DOHH2 (cell line): Measurements from ENCODE around the gene UBAC2.

ENCODE experiments used
- H3F3A ChIP-seq: fragments of 200-600 bp; sonication (generic), shearing (Covaris generic); 2 replicates; pipeline ENCODE4 v1.6.0; 2016; ENCODE audit warnings: antibody characterized with exemption, mild to moderate bottlenecking; ENCODE audit not compliant: control insufficient read depth, insufficient read depth
- H3K27ac ChIP-seq: fragments of 200-600 bp; sonication (generic); 2 replicates; pipeline ENCODE4 v1.5.1; 2014; ENCODE audit warnings: low read depth, mild to moderate bottlenecking, low read length, moderate library complexity
- H3K27me3 ChIP-seq: fragments of 200-600 bp; sonication (generic); 2 replicates; pipeline ENCODE4 v1.6.1; 2014; ENCODE audit warnings: mild to moderate bottlenecking, low read length, mixed read lengths; ENCODE audit not compliant: control insufficient read depth
- H3K36me3 ChIP-seq: fragments of 200-600 bp; sonication (generic); 2 replicates; pipeline ENCODE4 v1.6.1; 2014; ENCODE audit warnings: mild to moderate bottlenecking, low read length, moderate library complexity, mixed read lengths; ENCODE audit not compliant: control insufficient read depth
- H3K4me1 ChIP-seq: fragments of 200-600 bp; sonication (generic); 2 replicates; pipeline ENCODE4 v1.6.1; 2014; ENCODE audit warnings: mild to moderate bottlenecking, low read length, mixed read lengths; ENCODE audit not compliant: control insufficient read depth
- H3K4me2 ChIP-seq: fragments of 200-600 bp; sonication (generic); 2 replicates; pipeline ENCODE4 v1.6.0; 2014; ENCODE audit warnings: mild to moderate bottlenecking, low read length, moderate library complexity
- H3K4me3 ChIP-seq: fragments of 200-600 bp; sonication (generic); 2 replicates; pipeline ENCODE4 v1.5.1; 2014; ENCODE audit warnings: mild to moderate bottlenecking, low read length, mixed read lengths
- H3K79me2 ChIP-seq: fragments of 200-600 bp; sonication (generic); 2 replicates; pipeline ENCODE4 v1.6.1; 2014; ENCODE audit warnings: mild to moderate bottlenecking, low read length, mixed read lengths; ENCODE audit not compliant: control insufficient read depth
- H3K9me2 ChIP-seq: fragments of 200-600 bp; sonication (generic); replicated peaks from 2 replicates; pipeline ENCODE4 v1.6.1; 2014; ENCODE audit warnings: mild to moderate bottlenecking, low read length, mixed read lengths; ENCODE audit not compliant: control insufficient read depth
- H3K9me3 ChIP-seq: fragments of 200-600 bp; sonication (generic); 2 replicates; pipeline ENCODE4 v1.6.1; 2014; ENCODE audit warnings: antibody characterized with exemption, low read length, mixed read lengths; ENCODE audit not compliant: control insufficient read depth, insufficient read depth
- H4K20me1 ChIP-seq: fragments of 200-600 bp; sonication (generic); 2 replicates; pipeline ENCODE4 v1.6.0; 2014; ENCODE audit warnings: low read depth, mild to moderate bottlenecking, antibody characterized with exemption, low read length, moderate library complexity; ENCODE audit not compliant: control insufficient read depth, insufficient read depth
- EZH2phosphoT487 ChIP-seq: fragments of 200-600 bp; sonication (generic); IDR thresholded peaks from 2 replicates; pipeline ENCODE4 v1.6.1; 2017; ENCODE audit warnings: borderline replicate concordance, mild to moderate bottlenecking, antibody characterized with exemption, low read length, moderate library complexity, mixed read lengths
- TF ChIP-seq, protein P1 (sequence below): fragments of 200-600 bp; sonication (generic); IDR thresholded peaks from one replicate; pipeline ENCODE4 v1.5.1; 2014; ENCODE audit warnings: antibody characterized with exemption, mild to moderate bottlenecking, low read depth, low read length; ENCODE audit not compliant: poor library complexity, severe bottlenecking

UBAC2 gene

DNA sequence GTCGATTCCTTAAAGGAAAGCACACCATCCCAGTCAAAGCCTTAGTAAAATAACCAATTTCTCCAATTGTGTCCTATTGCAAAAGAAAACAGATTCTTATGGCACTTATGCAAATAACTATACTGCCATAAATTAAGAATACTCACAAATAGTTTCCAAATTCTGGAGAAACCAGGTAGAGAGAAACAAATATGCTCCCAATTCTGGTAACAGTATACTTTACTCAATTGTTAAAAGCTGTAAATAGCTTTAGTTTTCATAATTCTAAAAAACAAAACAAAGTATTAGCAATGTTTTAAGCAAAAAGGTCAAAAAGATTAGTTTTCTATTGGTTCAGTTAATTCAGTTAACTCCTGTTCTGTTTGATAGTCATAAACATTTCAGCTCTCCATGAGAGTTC, 18.2 kb upstream of the UBAC2 start:
- Histone ChIP-seq H3K4me1 (peaks cover 19% of the 10 kb centered on the region), H3F3A (no peaks in the 10 kb centered on the region), H3K4me3 (no peak overlapping the region), H3K4me2 (no peak overlapping the region), H3K9me3 (peaks cover 8% of the 10 kb centered on the region), H3K27ac (no peak overlapping the region), H4K20me1 (0 out of 2 replicates have a peak, but pooled peaks cover 3% of the 10 kb centered on the region), H3K36me3 (no peaks in the 10 kb centered on the region), H3K79me2 (no peaks in the 10 kb centered on the region), H3K27me3 (no peaks in the 10 kb centered on the region), H3K9me2 (no peaks in the 10 kb centered on the region)
- TF ChIP-seq, protein P1, sequence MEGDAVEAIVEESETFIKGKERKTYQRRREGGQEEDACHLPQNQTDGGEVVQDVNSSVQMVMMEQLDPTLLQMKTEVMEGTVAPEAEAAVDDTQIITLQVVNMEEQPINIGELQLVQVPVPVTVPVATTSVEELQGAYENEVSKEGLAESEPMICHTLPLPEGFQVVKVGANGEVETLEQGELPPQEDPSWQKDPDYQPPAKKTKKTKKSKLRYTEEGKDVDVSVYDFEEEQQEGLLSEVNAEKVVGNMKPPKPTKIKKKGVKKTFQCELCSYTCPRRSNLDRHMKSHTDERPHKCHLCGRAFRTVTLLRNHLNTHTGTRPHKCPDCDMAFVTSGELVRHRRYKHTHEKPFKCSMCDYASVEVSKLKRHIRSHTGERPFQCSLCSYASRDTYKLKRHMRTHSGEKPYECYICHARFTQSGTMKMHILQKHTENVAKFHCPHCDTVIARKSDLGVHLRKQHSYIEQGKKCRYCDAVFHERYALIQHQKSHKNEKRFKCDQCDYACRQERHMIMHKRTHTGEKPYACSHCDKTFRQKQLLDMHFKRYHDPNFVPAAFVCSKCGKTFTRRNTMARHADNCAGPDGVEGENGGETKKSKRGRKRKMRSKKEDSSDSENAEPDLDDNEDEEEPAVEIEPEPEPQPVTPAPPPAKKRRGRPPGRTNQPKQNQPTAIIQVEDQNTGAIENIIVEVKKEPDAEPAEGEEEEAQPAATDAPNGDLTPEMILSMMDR: no peak
- TF ChIP-seq EZH2phosphoT487: no peak

DNA sequence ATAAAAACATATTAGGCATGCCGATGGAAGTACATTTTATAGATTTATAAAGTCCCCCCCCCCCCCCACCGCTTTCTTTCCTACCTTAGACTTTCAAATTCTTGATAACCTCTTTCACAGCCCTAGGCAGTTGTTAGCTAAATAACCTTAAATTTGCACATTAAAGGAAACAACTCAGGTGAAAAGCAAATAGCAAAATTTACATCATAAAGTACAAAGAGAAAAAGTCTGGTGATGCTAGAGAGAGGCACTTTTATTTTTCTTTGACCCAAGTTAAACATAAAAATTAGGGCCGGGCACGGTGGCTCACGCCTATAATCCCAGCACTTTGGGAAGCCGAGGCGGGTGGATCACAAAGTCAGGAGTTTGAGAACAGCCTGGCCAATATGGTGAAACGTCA, 15.0 kb upstream of the UBAC2 start:
- Histone ChIP-seq H3K9me3 (peaks cover 8% of the 10 kb centered on the region), H3K27ac (no peak overlapping the region), H3K4me1 (no peaks in the 10 kb centered on the region), H3K36me3 (no peaks in the 10 kb centered on the region), H3F3A (no peaks in the 10 kb centered on the region), H3K4me3 (no peak overlapping the region), H3K4me2 (no peak overlapping the region), H4K20me1 (no peaks in the 10 kb centered on the region), H3K9me2 (no peaks in the 10 kb centered on the region), H3K79me2 (no peaks in the 10 kb centered on the region), H3K27me3 (no peaks in the 10 kb centered on the region)
- no peak for TF ChIP-seq EZH2phosphoT487
- TF ChIP-seq, protein P1: no peak

DNA sequence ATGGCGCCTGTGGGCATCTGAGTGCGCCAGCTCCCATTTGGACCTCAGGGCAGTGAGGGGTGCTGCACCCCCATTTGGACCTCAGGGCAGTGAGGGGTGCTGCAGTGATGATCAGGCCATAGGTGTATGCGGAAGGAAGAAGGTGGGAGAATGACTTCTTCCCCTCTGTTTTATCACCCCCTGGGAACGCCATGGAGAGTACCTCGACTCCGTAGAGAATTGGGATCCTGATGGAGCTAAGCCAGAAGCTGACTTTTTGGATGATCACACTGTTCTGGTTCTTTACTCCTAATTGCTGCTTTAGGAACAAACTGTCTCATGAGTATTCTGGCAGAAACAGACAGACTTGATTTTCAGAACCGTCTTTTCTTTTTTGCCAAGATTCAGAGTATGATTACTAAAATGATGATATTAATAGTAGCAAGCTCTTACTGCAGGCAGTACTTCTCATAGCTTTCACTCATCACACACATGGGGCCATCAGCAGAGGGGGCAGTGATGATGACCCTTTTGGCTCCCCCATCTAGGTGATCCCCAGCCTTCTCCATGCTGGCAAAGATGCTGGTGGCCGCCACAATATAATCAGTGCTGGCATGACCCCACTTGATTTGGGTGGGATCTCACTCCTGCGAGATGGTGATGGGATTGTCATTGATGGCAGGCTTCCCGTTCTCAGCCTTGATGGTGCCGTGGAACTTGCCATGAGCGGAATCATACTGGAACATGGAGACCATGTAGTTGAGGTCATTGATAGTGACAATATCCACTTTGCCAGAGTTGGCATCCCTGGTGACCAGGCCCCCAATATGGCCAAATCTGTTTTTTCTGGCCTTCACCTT, 10.3 kb upstream of the UBAC2 start:
- H3F3A ChIP-seq: no peaks in the 10 kb centered on the region
- no peaks in the 10 kb centered on the region for H3K27me3 ChIP-seq
- no peaks in the 10 kb centered on the region for H3K9me2 ChIP-seq
- no peaks in the 10 kb centered on the region for H3K36me3 ChIP-seq
- peaks cover 13% of the 10 kb centered on the region for H3K4me1 ChIP-seq
- H3K4me2 ChIP-seq: no peak overlapping the region
- no peaks in the 10 kb centered on the region for H4K20me1 ChIP-seq
- no peaks in the 10 kb centered on the region for H3K9me3 ChIP-seq
- no peak for TF ChIP-seq EZH2phosphoT487
- TF ChIP-seq, protein P1: no peak
- H3K4me3 ChIP-seq: no peak overlapping the region
- no peaks in the 10 kb centered on the region for H3K79me2 ChIP-seq
- H3K27ac ChIP-seq: no peak overlapping the region
